Astrocyte of the spinal cord (primary cell): ENCODE data around the gene MBOAT7.
A peak's percentile ranks its signal among the peaks of the same experiment; 100 is the strongest.
"Not testable (repeated sequence)": the region's sequence is repeated elsewhere in the genome, so short reads cannot be mapped to it uniquely, and the experiment has no call there.

Source experiments
- DNase-seq: peaks from one replicate; pipeline ENCODE4 v3.0.0; 2011; ENCODE audit warnings: low read depth, low spot score
- H3K4me3 ChIP-seq: 2 replicates; pipeline ENCODE4 v1.5.1; 2011; ENCODE audit warnings: low read depth, mild to moderate bottlenecking, low read length, moderate library complexity
- CTCF ChIP-seq: IDR thresholded peaks from 2 replicates; pipeline ENCODE4 v1.5.1; 2012; ENCODE audit warnings: low read depth, mild to moderate bottlenecking, low read length, inconsistent platforms
- in situ Hi-C: cut with HindIII; loops from 2 replicates; pipeline ENCODE4 v1.10.0; 2017; ENCODE audit warnings: low sequenced_read_pairs

The MBOAT7 gene

GRCh38 chr19:54189735-54190502, 539 bp upstream of the MBOAT7 start:
- in situ Hi-C loops, result no loop called here
- peak; percentile 100 for DNase-seq
- peak overlapping the region; percentile 84 for H3K4me3 ChIP-seq
- no peak for TF ChIP-seq CTCF

DNA sequence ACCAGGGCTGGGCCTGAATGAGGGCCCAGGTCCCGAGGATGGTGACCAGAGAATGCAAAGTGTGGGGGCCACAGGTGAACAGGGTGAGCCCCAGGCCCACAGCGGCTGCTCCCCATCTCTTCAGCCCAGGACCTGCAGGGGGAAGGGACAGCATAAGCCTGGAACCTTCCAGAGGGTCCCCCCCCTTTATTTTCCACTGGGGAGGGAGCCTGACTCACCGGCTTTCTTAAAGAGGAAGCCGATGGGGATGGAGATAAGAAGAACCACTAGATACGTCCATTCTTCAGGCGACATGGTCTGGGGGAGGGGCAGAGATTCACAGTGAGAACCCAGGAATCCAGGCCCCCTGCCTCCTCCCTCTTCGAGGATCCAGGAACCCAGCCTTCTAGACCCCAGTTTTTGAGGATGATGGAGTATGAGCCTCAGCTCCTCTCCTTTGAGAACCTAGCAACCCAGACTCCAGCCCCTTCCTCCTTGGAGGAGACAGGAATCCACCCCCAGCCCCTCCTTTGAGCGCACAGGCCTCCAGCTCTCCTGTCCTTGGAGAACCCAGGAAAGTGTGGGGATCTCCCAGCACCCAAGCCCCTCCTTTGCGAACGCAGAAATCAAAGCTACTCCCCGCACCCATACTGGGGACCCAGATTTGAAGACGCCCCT, 1.0 kb downstream of the MBOAT7 start:
- DNase-seq, result peak; percentile 55
- in situ Hi-C loops, result no loop called here
- peak overlapping the region; percentile 84 for H3K4me3 ChIP-seq
- TF ChIP-seq CTCF, result no peak

DNA sequence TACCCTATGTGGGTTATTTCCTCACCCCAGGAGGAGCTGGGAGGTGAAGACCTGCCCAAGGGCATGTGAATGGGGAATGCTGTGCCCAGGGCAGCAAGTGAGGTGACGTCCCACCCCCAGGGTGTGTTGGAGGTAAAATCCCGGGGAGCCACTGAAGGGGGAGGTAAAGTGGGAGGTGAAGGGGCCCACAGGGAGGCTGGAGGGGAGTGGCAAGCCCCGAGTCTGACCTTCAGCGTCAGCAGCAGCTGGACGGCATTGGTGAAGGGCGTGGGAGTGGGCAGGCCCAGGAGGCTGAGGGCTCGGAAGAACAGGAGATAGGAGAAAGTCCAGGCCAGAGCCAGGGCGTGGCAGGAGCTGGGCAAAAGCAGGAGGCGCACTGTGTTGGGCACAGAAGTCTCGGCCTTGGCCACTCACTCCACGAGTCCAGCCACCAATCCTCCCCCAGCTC, 2.4 kb downstream of the MBOAT7 start:
- no peak overlapping the region for H3K4me3 ChIP-seq
- TF ChIP-seq CTCF, result no peak
- no peak for DNase-seq
- in situ Hi-C loops, result no loop called here

GRCh38 chr19:54186351-54186750, 3.0 kb downstream of the MBOAT7 start:
- in situ Hi-C loops, result no loop called here
- TF ChIP-seq CTCF, result no peak
- no peak overlapping the region for H3K4me3 ChIP-seq
- no peak for DNase-seq

GRCh38 chr19:54183431-54183830, 5.9 kb downstream of the MBOAT7 start:
- TF ChIP-seq CTCF, result no peak
- no peak overlapping the region for H3K4me3 ChIP-seq
- DNase-seq, result no peak
- in situ Hi-C loops, result no loop called here

DNA sequence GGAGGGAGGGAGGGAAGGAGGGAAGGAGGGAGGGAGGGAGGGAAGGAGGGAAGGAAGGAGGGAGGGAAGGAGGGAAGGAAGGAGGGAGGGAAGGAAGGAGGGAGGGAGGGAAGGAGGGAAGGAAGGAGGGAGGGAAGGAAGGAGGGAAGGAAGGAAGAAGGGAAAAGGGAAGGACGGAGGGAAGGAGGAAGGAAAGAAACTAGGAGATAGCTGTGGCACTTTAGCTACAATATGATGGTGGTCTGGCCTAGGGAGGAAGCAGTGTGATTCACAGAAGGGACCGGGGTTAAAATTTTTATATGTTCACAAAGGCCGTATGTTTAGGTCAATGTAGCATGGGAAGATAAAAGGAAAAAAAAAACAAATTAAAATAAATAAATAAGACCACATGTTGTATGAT, 7.5 kb downstream of the MBOAT7 start:
- in situ Hi-C loops, H3K4me3 ChIP-seq, DNase-seq: not testable (repeated sequence)

- no peak overlapping the region for H3K4me3 ChIP-seq
- in situ Hi-C loops, result no loop called here
- DNase-seq, result no peak
- no peak for TF ChIP-seq CTCF
Measured at GRCh38 chr19:54180691-54181091, 8.7 kb downstream of the MBOAT7 start.
